Osteocyte (in vitro differentiated cells): Measurements from ENCODE around the gene EIF3I. TPM values are rescaled to one million over a fixed set of nuclear protein-coding genes. Genes with fewer than 3 reads are reported as not detected.

Experiments
- DNase-seq: peaks from one replicate; pipeline ENCODE4 v3.0.0; 2021; ENCODE audit warnings: mixed read lengths; ENCODE audit not compliant: unreplicated experiment; ENCODE audit errors: extremely low spot score
- H3K27ac Mint-ChIP-seq: one replicate; pipeline ENCODE4 v1.8.0; 2021; ENCODE audit warnings: mild to moderate bottlenecking, mixed read lengths; ENCODE audit not compliant: unreplicated experiment
- H3K27me3 Mint-ChIP-seq: one replicate; pipeline ENCODE4 v1.8.0; 2021; ENCODE audit warnings: mixed read lengths; ENCODE audit not compliant: unreplicated experiment
- H3K36me3 Mint-ChIP-seq: one replicate; pipeline ENCODE4 v1.8.0; 2021; ENCODE audit warnings: mixed read lengths; ENCODE audit not compliant: unreplicated experiment
- H3K4me1 Mint-ChIP-seq: one replicate; pipeline ENCODE4 v1.8.0; 2021; ENCODE audit warnings: mixed read lengths; ENCODE audit not compliant: unreplicated experiment
- H3K4me3 Mint-ChIP-seq: one replicate; pipeline ENCODE4 v1.8.0; 2021; ENCODE audit warnings: mild to moderate bottlenecking, moderate library complexity, mixed read lengths; ENCODE audit not compliant: unreplicated experiment
- H3K9me3 Mint-ChIP-seq: one replicate; pipeline ENCODE4 v1.8.0; 2021; ENCODE audit warnings: mixed read lengths; ENCODE audit not compliant: unreplicated experiment
- long read RNA-seq: library from polyadenylated mRNA; unstranded; transcript quantifications from one replicate; pipeline ENCODE4 v2.0.0, GENCODE V29; 2021
- total RNA-seq: library from RNA; stranded (reverse); gene quantifications from 2 replicates; pipeline ENCODE4 v1.2.1, GENCODE V29; 2021
- TF ChIP-seq, protein P1 (sequence below): fragments of 200-600 bp; sonication (generic); IDR thresholded peaks from 2 replicates; pipeline ENCODE4 v1.5.0; 2021; ENCODE audit warnings: antibody characterized with exemption, mild to moderate bottlenecking, moderate library complexity

The EIF3I gene
- 159 and 163 TPM in 2 replicates for total RNA-seq
- long read RNA-seq, transcript EIF3I-202 (11 exons, 1,458 nt), result major isoform, 1,006 of 1,251 reads
- long read RNA-seq, partial matches to known transcripts, result 213 of 1,251 reads
- long read RNA-seq, other reads (novel, unspliced or antisense), result 32 of 1,251 reads

DNA sequence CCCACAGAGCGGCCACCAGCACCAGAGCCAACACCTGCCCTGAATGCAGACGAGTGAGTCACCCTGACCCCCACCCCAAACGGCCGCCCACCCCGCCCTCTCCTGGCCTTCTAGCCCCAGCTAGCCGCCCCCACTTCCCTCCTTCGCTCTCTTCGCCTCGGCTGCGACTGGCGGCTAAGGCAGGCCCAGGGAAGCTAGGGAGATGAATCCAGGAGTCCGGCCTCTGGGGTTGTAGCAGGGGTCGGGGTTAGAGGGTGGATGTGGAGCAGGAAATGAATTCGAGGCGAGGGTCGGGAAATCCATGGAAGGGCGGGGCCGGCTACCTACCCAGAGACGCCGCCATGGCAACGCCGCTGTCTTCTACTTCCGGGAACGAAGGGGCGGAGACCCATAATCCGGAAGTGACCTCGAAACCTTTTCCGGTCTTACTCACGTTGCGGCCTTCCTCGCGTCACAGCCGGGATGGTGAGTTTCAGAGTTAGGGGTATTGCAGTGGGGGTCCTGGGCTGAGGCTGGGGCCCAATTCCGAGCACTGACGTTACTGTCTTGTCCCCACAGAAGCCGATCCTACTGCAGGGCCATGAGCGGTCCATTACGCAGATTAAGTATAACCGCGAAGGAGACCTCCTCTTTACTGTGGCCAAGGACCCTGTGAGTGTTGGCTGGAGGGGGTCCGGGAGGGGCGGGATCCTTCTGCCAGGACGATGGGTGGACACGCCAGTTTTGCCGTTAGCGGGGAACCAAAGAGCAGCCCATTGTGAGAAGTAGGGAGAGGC, at the start of gene EIF3I, which contains the start of gene TMEM234:
Gene EIF3I (plus strand): TSS at position 428 of the 776 bp plus-strand sequence. CDS start 35 bp downstream, at position 463.
Gene TMEM234 (minus strand): TSS at position 374 of the 776 bp plus-strand sequence. CDS start 31 bp downstream, at position 343.
- Mint-ChIP-seq H3K9me3 (no peaks in the 10 kb centered on the region), H3K27me3 (no peaks in the 10 kb centered on the region), H3K4me1 (peaks cover 24% of the 10 kb centered on the region), H3K36me3 (peaks cover 16% of the 10 kb centered on the region), H3K27ac (peak within 1 kb of the TSS; percentile 97), H3K4me3 (peak within 1 kb of the TSS; percentile 95)
- peak; percentile 95 for DNase-seq
- TF ChIP-seq, protein P1, sequence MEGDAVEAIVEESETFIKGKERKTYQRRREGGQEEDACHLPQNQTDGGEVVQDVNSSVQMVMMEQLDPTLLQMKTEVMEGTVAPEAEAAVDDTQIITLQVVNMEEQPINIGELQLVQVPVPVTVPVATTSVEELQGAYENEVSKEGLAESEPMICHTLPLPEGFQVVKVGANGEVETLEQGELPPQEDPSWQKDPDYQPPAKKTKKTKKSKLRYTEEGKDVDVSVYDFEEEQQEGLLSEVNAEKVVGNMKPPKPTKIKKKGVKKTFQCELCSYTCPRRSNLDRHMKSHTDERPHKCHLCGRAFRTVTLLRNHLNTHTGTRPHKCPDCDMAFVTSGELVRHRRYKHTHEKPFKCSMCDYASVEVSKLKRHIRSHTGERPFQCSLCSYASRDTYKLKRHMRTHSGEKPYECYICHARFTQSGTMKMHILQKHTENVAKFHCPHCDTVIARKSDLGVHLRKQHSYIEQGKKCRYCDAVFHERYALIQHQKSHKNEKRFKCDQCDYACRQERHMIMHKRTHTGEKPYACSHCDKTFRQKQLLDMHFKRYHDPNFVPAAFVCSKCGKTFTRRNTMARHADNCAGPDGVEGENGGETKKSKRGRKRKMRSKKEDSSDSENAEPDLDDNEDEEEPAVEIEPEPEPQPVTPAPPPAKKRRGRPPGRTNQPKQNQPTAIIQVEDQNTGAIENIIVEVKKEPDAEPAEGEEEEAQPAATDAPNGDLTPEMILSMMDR, result no peak

DNA sequence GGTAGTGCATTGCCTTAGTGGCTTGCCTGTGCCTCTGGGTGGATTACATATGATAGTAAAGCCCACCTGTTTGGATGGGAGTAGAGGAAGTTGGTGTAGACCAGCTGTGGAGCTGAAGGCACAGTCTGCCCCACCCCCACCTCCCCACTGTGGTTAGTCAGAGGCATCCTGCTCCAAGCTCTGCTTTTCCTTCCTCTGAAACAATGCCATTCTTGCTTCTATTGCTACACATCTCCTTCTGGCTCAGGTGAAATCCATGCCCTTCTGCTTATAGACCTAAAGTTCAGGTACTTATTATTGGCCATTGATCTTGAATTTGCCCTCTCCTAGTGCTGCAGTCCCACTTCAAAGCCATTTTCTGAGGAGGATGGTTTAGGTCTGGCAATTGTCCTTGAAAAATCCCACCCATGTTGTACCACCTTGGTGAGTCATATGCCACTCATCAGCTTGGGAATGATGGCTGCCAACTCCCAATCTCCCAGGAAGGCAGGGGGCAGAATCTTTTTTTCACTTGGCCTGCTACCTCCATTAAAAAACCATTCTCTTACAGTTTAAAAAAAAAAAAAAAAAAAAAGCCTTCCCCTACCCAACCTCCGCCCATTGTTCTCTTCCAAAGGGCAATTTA, 49.5 kb upstream of the EIF3I start:
- no peaks in the 10 kb centered on the region for H3K4me1 Mint-ChIP-seq
- no peaks in the 10 kb centered on the region for H3K27me3 Mint-ChIP-seq
- no peak overlapping the region for H3K4me3 Mint-ChIP-seq
- DNase-seq, result no peak
- TF ChIP-seq, protein P1, result no peak
- no peak overlapping the region for H3K27ac Mint-ChIP-seq
- H3K9me3 Mint-ChIP-seq, result no peaks in the 10 kb centered on the region
- H3K36me3 Mint-ChIP-seq, result peaks cover 37% of the 10 kb centered on the region

DNA sequence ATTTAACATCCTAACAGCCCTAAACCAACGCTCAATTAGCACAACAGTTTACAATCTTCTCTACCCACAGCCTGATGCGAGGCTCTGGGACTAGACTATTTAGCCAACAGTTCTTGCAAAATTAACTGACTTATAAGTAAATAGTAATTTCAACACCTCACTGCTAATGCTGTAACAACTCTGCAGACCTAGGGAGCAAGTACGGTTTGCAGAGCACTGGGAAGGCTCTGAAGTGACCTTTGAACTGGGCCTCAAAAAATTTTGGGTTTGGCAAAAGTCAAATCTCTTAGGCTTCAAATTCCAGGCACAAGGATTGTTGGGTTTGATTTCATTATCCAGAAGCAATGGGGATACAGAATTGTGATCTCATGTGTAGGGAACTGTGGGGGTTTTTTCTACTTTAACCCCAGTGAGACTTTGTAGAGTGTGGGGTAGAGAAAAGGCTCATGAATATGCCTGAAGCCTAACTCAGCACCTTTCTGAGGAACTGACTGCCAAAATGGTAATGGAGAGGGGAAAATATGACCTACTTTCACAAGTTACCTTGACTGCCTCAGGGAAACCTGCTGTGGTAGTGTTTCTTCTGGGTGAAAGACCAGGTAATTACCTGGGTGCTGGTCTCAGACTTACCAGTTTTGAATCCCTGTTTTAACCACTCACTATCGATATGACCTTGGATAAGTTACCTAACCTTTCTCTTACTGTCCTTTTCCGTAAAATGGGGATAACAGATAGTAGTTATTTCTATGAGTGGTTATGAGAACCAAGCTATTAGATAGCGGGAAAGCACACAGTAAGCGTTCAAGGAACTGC, 43.6 kb upstream of the EIF3I start:
- H3K4me3 Mint-ChIP-seq, result peak overlapping the region; percentile 89
- H3K27ac Mint-ChIP-seq, result peak overlapping the region; percentile 98
- no peaks in the 10 kb centered on the region for H3K9me3 Mint-ChIP-seq
- peaks cover 14% of the 10 kb centered on the region for H3K36me3 Mint-ChIP-seq
- DNase-seq, result no peak
- no peaks in the 10 kb centered on the region for H3K27me3 Mint-ChIP-seq
- TF ChIP-seq, protein P1, result no peak
- peaks cover 29% of the 10 kb centered on the region for H3K4me1 Mint-ChIP-seq

DNA sequence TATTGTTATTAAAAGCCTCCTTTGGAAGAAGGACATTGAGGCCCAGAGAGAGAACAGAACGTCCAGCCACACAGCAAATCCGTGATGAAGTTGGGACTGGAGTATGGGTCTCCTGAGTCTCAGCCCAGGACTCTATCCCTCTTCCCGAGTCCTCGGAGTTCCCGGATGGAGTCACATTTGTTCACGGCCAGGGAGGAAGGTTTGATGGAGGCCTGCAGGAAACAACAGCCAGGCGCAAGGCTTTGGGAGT, 43.1 kb upstream of the EIF3I start:
- peaks cover 34% of the 10 kb centered on the region for H3K4me1 Mint-ChIP-seq
- peak overlapping the region; percentile 98 for H3K27ac Mint-ChIP-seq
- TF ChIP-seq, protein P1, result no peak
- peaks cover 17% of the 10 kb centered on the region for H3K36me3 Mint-ChIP-seq
- H3K9me3 Mint-ChIP-seq, result no peaks in the 10 kb centered on the region
- no peaks in the 10 kb centered on the region for H3K27me3 Mint-ChIP-seq
- H3K4me3 Mint-ChIP-seq, result peak overlapping the region; percentile 89
- no peak for DNase-seq
